ENCODE measurements around the gene DNAH3.
"Not testable (repeated sequence)": the region's sequence is repeated elsewhere in the genome, so short reads cannot be mapped to it uniquely, and the experiment has no call there.

Gene DNAH3

DNA sequence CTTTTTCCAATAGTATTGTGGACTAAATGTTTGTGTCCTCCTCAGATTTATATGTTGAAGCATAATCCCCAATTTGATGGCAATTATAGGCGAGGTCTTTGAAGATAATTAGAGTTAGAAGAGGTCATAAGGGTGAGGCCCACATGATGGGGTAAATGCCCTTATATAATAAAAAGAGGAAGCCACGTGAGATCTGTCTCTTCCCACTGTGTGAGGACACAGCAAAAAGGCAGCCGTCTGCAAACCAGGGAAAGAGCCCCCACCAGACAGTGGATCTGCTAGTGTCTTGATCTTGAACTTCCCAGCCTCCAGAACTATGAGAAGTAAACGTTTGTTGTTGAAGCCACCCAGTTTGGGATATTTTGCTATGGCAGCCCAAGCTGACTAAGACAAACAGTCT is 174.1 kb downstream of the DNAH3 start:
- no peak for DNase-seq

GRCh38 chr16:20973201-20973600 is 177.4 kb downstream of the DNAH3 start:
- not testable (repeated sequence) for DNase-seq

- no peak for DNase-seq
These were observed 179.2 kb downstream of the DNAH3 start for GRCh38 chr16:20971401-20971800.

DNA sequence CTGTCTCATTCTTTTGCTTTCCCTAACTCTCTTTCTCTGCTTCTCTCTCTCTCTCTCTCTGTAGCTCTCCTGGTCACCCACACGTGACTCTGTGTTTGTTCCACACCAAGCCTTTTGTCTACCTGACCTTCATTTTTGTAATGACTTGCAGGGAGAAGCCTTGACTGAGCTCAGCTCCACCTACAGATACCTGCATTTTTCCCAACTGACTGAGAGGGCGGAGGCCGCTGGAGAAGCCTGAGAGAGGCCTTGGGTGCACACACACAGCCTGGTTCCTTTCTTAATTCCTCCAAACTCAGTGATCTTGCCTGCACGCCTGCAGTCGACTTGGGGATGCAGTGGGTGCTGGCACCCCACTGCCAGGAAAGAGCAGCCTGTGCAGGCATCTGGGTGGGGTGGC is 181.3 kb downstream of the DNAH3 start:
- no peak for DNase-seq

DNA sequence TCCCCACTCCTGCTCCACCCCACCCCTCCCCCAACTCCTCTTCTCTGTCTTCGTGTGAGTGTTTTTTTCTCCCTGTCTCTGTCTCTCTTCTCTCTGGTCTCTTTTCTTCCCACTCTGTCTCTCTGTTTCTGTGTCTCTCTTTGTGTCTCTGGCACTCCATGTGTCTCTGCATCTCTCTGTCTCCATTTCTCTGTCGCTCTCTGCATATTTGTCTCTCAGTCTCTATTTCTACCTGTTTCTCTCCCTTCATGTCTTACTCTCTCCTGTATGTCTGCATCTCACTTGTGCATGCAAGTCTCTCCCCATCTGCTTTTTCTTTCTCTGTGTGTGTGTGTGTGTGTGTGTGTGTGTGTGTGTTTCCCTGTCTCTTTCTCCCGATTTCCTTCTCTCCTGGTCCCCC is 181.9 kb downstream of the DNAH3 start:
- DNase-seq: no peak

- no peak for DNase-seq
These were observed 189.7 kb downstream of the DNAH3 start for GRCh38 chr16:20960899-20961298.

DNA sequence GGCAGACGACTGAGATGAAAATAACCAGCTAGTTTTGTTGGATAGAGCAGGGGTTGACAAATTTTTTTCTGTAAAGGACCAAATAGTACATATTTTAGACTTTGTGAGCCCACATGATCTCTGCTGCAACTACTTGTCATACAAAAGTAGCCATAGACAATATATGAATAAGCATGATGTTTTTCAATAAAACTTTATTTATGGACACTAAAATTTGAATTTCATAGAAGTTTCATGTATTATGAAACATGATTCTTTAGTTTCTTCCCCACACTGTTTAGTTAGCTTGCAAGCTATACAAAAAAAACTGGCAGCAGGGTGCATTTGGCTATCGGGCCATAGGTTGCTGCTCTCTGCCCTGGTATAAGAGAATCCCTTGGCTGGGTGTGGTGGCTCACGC is 193.5 kb downstream of the DNAH3 start:
- no peak for DNase-seq

DNA sequence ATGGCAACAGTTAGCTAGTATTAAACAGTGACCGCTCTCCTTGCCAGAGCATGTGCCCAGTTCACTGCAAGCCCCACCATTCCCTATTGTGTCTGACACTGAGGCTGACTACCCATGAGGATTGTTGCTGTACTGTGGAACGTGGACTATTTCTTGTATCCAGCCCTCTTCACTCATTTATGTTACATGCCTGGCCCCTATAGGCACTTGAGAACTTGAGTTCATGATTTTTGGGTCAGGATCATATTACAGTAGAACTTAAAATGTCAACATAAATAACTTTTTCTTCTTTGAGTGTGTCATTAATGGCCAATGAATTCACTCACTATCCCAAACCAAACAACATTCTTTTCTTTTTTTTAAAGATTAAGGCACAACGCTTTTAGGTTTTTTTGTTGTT is 194.3 kb downstream of the DNAH3 start:
- DNase-seq: no peak

DNA sequence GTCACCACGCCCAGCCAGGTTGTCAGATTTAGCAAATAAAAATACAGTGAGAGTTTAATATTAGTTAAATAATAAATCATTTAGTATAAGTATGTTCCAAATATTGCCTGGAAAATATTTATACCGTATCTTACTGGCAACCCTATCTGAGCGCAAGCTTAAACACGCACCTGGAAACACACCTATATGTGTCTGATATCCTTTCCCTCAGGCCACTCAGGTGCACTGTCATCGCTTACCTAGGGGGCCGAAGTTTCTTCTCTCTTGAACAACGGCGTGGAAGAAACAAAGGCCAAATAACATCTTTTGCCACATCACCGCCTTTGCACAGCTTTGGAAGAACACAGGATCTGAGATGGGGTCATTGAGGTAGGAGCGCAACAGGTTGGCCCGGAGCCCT is 196.1 kb downstream of the DNAH3 start:
- no peak for DNase-seq

DNA sequence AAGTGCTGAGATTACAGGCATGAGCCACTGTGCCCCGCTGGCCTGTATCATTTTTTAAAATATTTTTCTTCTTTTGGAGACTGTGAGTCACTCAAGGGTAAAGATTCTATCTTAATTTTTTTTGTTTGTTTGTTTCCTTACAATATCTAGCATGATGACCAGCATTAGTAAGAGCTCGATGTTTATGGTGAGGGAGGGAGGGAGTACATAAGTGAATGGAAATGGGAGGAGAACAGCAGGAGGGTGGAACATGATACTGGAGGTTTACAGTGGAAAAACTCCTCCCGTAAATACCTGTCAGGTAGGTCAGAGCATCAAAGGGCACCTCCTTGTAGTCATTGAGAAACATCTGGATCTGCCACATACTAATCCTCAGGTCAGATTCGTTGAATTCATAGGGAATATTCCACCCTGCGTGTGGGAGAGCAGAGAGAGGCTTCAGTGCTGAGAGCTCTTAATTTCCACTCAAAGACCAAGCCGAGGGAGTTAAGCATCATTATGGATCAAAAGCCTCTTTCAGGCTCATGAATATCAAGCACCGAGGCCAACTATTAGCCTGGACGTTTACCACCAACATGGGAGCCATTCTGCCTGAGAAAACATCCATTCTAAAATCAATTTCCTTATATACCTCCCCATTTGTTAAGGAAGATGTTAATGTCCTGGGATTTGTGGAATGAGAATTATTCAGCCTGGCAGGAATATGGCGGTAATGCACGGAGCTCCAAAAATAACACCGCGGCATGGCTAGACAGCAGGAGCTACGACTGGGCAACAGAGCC is 198.3 kb downstream of the DNAH3 start:
- no peak for DNase-seq

DNA sequence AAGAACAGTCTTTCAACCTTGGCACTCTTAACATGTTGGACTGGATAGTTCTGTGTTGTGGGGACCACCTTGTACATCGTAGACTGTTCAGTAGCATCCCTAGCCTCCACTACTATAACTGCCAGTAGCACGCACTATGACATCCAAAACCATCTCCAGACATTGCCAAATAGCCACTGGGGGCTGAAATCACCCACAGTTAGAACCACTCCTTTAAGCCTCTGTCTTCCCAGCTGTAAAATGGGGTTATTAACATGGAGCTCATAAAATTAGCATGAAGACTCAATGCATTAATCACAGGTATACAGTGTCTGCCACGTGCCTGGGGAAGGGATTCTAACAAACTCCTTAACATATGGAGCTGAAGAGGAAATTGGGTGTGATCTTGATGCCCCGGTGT is 200.4 kb downstream of the DNAH3 start:
- no peak for DNase-seq

DNA sequence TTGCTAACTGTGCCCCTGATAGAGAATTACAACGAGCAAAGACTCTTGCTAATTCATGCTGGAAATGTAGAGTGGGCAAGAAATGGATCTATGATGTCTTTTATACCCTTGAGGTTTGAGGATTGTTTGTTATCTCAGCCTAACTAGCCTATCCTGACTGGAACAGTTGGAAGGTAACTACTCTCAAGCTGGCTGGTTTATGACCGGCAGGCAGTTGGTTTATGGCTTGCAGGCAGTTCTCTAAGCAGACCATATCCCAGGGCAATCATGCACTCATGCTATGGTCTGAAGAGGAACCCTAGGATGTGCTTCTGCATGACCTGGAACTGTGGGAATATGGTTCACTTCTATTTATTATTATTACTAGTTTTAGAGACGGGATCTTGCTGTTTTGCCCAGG is 201.0 kb downstream of the DNAH3 start:
- DNase-seq: no peak

- DNase-seq: no peak
These were observed 202.2 kb downstream of the DNAH3 start for GRCh38 chr16:20948444-20948843.

- DNase-seq: no peak
These were observed 204.5 kb downstream of the DNAH3 start for GRCh38 chr16:20946015-20946629.

GRCh38 chr16:20945575-20945875 is 205.1 kb downstream of the DNAH3 start:
- DNase-seq: not testable (repeated sequence)

- DNase-seq: no peak
These were observed 205.6 kb downstream of the DNAH3 start for GRCh38 chr16:20944861-20945574.

DNA sequence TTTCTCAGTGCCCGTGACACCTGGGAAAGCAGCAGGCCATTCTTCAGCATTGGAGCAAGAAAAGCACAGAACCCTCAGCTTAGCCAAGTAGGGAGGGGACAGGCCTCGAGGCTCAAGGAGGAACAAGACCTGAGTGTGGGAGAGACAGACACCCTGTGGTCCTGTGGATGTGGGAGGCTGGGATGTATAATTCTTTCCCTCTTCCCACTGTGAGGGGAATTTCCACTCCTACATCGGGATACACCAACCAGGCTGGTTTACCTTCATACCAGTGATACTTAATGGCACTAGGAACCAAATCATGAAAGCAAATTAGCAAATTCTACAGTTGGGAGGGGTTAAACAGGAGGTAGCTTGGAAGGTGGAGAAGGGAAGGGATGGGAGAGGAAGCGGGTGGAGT is 208.4 kb downstream of the DNAH3 start:
- no peak for DNase-seq

DNA sequence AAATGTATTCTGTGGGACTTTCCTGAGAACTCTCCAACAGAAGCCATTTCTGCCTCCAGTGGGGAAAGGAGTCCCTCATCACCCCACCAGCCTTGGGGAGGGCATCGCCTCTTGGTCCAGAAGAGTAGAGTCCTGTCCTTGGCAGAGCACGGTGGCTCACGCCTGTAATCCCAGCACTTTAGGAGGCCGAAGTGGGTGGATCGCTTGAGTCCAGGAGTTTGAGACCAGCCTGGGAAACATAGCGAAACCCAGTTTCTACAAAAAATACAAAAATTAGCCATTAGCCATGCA is 209.1 kb downstream of the DNAH3 start:
- no peak for DNase-seq

- DNase-seq: no peak
These were observed 209.6 kb downstream of the DNAH3 start for GRCh38 chr16:20940871-20941635.

DNA sequence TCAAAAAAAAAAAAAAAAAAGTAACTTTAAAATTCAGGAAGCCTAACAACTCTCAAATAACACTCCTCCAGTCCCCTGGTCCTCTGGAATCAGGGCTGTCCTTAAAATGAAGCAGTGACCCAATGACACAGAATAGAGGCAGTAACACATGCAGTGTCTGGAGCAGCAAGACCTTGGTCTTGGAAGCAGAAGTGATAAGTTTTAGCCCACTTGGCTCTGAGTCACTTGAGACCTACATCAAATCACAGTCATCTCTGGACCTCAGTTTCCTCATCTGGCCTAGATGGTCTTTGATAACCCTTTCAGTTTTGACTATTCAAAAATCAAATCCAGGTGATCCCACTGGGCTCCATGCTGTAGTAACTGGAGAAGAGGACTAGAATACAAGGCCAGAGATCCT is 211.0 kb downstream of the DNAH3 start:
- DNase-seq: no peak

DNA sequence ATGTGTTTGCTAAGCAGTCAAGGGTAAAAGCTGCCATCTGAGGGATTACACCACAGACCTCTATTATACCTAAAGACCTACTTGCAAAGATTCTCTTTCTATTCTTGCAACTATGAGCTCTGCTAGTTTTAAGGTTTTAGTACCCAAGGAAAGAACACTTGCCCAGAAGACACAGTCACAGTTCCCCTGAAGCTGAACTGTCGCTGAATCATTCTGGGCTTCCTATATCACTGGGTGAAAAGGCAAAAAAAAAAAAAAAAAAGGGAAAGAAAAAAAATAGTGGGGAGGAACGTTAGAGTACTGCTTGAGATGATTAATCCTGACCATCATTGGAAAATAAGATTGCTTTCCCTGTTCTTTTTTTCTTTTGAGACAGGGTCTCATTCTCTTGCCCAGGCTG is 212.2 kb downstream of the DNAH3 start:
- DNase-seq: peak; percentile 7

- DNase-seq: no peak
These were observed 212.9 kb downstream of the DNAH3 start for GRCh38 chr16:20937736-20938135.

- DNase-seq: no peak
These were observed 217.1 kb downstream of the DNAH3 start for GRCh38 chr16:20933589-20933988.

GRCh38 chr16:20931066-20931600 is 219.5 kb downstream of the DNAH3 start:
- DNase-seq: no peak

All from T1000 (cell line).